GM19395 (cell line): ENCODE data around the gene THADA.
A peak's percentile ranks its signal among the peaks of the same experiment; 100 is the strongest.
"Not testable (repeated sequence)": the region's sequence is repeated elsewhere in the genome, so short reads cannot be mapped to it uniquely, and the experiment has no call there.

ENCODE experiments used
- ATAC-seq: cut with Tn5 transposase; IDR thresholded peaks from one replicate; pipeline ENCODE4 v1.9.1; 2021; ENCODE audit warnings: mild to moderate bottlenecking, moderate library complexity; ENCODE audit not compliant: unreplicated experiment

Gene THADA, protein sequence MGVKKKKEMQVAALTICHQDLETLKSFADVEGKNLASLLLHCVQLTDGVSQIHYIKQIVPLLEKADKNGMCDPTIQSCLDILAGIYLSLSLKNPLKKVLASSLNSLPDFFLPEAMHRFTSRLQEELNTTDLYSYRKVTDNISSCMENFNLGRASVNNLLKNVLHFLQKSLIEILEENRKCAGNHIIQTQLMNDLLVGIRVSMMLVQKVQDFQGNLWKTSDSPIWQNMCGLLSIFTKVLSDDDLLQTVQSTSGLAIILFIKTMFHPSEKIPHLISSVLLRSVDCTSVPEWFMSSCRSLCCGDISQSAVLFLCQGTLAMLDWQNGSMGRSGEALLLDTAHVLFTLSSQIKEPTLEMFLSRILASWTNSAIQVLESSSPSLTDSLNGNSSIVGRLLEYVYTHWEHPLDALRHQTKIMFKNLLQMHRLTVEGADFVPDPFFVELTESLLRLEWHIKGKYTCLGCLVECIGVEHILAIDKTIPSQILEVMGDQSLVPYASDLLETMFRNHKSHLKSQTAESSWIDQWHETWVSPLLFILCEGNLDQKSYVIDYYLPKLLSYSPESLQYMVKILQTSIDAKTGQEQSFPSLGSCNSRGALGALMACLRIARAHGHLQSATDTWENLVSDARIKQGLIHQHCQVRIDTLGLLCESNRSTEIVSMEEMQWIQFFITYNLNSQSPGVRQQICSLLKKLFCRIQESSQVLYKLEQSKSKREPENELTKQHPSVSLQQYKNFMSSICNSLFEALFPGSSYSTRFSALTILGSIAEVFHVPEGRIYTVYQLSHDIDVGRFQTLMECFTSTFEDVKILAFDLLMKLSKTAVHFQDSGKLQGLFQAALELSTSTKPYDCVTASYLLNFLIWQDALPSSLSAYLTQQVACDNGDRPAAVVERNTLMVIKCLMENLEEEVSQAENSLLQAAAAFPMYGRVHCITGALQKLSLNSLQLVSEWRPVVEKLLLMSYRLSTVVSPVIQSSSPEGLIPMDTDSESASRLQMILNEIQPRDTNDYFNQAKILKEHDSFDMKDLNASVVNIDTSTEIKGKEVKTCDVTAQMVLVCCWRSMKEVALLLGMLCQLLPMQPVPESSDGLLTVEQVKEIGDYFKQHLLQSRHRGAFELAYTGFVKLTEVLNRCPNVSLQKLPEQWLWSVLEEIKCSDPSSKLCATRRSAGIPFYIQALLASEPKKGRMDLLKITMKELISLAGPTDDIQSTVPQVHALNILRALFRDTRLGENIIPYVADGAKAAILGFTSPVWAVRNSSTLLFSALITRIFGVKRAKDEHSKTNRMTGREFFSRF (N-terminal part only)

DNA sequence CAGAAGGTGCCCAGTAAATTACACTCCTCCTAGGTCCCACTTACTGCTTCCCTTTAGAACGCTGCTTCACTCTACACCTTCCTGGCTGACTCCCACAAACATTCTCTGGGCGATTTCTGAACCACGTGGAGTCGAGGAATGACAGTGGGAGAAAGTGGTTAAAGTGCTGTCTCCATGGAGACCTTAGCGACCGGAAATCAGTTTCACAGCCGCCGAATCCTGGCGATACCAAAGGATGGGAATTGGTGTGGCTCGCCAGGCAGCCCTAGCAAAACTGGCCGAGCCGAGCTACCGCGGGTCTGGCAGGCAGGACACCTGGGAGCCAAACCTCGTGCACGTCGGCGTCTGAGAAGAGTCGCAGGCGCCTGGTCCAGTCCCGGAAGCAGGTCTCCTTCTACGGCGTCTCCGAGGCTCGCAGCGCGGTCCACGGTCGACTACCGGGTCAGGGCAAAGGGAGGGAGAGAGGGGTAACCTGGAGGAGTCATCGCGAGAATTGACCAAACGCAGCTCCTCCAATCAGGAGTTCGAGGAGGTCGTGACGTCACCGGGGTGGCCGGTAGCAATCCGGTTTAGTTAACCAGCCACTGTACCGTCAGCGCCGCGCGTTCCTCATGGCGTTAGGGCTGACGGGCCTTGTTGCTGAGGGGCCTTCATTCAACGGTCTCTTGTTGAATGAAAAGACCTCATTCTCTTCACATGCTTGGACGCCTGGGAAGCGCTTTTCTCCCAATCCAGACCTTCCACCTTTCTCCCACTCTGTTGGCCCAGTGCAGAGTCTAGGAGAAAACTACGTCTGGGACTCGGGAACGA, at the start of gene THADA:
THADA (minus strand) TSS at position 436 of the 810 bp plus-strand sequence. CDS start 3,646 bp downstream, outside the sequence.
- peak; percentile 99 for ATAC-seq

DNA sequence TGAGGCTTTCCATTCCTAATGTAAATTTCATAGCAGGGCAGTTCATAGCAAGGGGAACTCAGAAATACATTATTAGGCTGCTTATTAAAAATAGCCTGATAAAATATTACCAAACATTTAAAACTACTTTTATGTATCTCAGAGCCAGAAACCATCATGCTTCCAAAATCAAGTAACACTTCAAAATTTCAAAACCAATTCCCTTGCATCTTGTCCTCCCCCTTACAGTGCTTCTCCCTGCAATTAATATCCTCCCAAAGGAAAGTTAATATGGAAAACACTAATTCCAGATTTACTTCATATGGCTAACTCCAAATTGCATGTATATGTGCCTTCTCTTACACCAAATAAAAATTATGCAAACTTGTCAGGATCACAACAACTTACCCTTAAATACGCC, 47.8 kb upstream of the THADA start:
- ATAC-seq = no peak

DNA sequence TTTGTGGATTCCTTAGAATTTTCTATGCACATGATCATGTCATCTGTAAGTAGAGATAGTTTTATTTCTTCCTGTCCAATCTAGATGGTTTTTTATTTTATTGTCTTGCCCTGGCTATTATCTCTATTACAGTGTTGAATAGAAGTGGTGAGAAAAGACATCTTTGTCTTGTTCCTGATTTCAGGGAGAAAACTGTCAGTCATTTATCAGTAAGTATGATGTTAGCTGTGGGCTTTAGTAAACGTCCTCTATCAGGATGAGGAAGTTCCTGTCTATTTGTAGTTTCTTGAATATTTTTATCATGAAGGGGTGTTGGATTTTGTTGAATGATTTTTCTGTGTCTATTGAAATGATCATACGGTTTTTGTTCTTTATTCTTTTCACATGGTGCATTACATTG, 46.5 kb upstream of the THADA start:
- no peak for ATAC-seq

DNA sequence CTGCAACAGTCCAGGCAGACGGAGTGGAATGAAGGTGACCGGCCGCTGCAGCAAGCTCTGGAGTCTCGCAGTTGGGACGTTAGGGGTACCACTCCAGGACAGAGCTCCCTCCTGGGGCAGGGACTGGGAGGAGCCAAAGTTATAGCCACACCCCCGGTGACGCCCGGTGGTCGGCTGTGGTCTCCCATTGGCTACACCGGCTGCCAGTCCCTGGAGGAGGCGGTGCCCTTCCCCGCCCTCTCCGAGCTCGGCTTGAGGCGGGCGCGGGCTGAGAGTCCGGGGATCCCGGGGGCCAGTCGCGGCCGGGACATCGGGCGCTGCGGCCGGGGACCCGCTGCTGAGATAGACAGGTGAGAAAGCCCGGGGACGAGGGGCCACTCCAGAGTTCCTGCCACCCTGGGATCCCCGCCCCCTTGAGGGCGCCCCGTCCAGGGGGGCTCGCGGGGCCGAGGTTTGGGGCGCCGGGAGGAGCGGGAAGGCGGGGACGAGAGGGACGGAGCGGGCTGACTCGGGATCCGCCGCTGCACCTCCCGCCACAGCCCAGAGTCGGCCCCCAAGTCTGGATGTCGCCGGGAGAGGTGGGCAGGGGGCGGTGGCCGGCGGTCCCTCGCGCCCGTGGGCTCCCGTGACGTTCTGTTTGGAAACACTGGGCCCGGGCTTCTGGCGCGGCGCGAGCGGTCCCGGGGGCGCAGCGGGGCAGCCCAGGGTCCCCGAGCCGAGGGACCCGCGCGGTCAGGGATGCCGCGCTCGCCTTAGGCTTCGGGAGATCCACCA, 41.4 kb upstream of the THADA start, which contains the start of gene PLEKHH2:
PLEKHH2 (plus strand) TSS at position 231 of the 774 bp plus-strand sequence. CDS start 7,414 bp downstream, outside the sequence.
- ATAC-seq = peak; percentile 100

DNA sequence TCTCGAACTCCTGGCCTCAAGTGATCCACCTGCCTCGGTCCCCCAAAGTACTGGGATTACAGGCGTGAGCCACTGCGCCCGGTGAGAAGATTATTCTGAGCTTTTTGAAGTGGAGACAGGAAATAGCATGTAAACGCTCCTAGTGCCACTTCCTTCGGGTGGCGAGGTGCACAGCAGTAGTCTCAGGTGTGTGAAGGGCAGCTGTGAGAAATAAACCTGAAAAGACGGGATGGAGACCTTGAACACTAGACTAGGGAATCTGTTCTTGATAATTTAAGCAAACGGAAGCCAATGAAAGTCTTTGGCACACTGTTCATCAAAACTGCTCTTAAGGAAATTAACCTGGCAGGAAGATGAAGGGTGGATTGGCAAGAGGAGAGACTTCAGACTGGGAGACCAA, 40.8 kb upstream of the THADA start:
- peak; percentile 19 for ATAC-seq

DNA sequence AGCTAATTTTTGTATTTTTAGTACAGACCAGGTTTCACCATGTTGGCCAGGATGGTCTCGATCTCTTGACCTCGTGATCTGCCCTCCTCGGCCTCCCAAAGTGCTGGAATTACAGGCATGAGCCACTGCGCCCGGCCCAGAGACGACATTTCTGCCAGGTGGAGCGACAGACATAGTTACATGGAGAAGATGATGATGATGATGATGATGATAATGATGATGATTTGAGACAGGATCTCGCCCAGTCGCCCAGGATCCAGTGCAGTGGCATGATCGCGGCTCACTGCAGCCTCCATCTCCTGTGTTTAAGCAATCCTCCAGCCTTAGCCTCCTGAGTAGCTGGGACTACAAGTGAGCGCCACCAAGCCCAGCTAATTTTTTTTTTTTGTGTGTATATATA, 40.3 kb upstream of the THADA start:
- not testable (repeated sequence) for ATAC-seq

DNA sequence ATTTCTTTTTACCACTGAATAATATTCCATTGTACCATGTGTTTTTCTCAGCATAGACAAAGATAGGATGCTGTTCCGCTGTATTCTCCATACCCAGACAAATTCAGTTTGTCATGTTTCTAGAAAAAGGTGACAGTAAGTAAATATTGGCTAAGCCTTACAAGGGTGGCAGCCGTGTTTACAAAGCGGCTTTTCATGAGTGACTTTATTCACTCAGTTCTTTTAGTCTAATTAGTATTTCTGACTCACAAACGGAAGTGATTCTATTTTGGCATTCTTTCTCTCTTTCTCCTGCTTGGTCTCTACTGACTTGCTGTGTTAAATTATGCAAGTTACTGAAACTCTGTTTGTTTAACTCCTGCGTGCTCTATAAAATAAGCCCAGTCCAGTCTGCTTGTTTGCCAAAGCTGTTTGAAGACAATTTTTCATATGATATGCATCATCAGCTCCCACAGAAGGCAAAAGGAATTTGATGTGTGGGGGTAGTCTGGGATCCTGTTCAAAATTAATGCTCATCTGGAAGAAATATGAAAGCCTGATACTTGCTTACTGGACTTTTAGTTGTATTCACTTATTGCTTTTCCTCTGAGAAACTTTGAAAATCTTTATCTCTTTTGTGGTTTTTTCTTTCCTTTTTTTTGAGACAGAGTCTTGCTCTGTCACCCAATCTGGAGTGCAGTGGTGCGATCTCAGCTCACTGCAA, 38.9 kb upstream of the THADA start:
- no peak for ATAC-seq

DNA sequence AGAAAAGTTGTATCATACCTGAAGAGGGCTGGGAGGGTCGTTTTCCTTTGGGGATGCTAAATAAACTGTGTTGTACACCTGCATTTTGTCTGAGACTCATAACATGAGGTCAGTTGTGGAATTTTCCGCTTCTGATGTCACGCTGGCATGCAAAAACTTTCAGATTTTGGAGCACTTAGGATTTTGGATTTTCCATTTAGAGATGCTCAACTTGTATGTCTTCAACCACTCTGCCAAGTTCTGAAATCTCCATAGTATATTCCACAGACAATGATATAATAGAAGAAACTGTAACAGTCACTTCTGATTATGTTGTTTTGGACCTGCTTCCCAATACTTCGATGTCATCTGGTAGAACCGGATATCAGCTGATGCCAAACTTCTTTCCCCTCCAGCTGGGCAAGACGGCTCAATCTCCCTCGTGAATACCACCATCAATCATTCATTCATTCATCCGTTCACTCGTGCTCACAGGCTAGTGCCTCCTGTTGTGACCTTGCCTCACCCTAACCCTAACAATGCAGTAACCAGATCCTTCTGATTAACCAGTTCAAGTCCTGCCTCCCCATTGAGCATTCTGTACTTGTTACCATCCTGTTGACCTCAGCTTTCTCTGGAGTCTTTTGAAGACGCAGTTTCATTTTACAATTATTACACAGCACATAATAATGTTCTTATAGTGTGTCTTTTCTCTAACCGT, 35.9 kb upstream of the THADA start:
- ATAC-seq = no peak

DNA sequence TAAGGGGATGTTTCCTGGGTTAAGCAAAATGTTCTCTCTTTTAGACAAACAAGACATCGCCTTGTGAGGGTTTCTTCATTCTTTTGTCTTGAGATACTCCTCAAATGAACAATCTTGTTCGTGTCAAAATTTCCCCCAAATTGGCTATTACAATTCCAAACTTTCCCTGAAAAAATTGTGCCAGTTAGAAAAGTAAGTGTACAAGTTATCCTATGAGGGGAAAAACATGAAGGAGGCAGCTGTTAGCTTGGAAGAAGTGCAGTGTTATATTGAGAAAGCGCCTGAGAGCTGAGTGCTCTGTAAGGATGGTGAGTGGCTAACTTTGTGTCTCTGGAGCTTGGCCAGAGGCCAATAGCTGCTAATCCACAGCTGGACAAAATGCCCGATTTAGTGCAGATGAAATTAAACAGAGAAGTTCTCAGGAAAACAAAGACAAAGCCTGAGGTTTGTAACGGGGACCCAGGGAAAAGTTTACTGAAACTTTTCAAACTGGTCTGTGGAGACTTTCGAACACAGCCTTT, 27.2 kb upstream of the THADA start:
- ATAC-seq = no peak

DNA sequence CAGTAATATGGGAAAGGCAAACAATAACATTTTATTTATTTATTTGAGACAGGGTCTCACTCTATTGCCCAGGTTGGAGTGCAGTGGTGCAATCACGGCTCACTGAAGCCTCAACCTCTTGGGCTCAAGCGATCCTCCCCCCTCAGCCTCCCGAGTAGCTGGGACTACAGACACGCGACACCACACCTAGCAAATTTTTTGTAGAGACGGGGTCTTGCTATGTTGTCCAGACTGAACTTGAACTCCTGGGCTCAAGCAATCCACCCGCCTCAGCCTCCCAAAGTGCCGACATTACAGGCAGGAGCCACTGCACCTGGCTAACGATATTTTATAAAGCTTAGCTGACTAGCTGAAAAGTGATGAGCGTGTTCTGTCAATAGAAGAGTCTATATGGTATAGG, 23.7 kb upstream of the THADA start:
- no peak for ATAC-seq

DNA sequence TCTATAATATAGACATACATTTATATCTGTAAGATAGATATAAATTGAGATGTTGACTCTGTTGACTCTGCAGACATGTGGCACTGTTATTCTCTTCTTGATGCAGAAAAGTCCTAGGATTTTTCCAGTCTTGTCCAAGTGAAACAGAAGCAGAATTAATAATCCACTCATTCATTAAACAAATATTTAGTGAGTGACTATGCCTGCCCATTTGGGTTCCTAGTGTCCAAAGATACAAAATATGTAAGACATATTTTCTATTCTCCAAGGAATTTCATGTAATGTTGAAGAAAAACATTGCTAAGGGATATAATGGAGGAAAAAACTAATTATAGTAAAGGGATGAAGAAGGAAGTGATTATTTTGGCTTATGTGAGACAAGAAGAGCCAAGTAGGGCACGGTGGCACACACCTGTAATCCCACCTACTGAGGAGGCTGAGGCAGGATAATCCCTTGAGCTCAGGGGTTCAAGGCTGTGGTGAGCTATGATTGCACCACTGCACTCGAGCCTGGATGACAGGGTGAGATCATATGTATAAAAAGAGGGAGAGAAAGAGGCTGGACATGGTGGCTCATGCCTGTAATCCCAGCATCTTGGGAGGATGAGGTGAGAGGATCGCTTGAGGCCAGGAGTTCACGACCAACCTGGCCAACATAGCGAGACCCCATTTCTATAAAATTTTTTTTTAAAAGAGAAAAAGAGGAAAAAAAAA, 21.3 kb upstream of the THADA start:
- ATAC-seq = no peak

DNA sequence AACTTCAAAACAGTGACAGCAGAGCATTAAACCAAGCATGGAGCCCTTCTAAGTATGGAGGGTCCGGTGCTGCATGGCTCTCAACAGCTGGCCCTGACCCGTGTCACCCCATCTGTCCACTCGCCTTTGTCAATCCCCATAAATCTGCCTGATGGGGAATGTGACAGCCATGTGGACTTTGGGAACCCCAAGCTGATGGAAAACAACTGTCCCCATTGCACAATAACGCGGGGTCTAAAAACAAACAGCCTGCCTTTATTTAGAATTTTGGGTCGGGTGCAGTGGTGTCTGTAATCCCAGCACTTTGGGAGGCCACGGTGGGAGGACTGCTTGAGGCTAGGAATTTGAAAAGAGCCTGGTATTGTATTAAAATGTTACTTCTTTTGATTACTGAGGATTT, 17.1 kb upstream of the THADA start:
- ATAC-seq = no peak

DNA sequence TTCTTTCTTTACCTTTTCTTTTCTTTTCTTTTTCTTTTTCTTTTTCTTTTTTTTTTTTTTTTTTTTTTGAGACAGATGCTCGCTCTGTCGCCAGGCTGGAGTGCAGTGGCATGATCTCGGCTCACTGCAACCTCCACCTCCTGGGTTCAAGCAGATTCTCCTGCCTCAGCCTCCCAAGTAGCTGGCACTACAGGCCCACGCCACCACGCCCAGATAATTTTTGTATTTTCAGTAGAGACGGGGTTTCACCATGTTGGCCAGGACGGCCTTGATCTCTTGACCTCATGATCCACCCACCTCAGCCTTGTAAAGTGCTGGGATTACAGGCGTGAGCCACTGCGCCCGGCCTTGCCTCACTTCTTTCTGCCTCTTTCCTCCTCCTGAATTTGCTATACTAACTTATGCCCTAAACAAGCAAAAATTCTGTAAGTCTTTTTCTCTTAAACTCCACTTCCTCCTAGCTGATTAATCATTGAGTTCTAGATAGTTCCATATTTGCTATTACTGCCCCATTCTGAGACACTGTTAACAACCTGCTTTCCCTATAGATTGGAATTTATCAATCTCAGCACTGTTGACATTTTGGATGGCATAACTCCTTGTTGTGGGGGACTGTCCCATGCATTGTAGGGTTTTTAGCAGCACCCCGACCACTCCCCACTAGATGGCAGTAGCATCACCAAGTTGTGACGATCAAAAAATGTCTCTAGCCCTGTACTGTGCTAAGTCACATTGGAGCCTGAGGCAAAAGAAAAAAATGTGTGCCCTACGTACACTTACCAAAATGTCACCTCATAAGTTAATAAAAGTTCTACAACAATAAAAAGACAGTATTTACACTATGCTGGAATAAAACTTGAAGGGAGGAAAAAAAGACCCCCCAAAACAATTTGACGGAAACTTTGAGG, 16.4 kb upstream of the THADA start:
- ATAC-seq = peak; percentile 72

DNA sequence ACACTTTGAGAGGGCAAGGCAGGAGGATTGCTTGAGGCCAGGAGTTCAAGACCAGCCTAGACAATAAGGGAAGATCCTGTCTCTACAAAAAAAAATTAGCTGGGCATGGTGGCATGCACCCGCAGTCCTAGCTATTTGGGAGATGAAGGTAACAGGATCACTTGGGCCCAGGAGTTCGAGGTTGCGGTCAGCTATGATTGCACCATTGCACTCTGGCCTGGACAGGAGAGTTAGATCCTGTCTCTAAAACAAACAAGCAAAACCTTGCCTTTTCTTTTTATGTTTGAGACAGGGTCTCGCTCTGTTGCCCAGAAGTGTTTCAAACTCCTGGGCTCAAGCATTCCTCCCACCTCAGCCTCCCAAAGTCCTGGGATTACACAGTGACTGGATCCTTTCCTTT, 14.5 kb upstream of the THADA start:
- ATAC-seq = no peak

DNA sequence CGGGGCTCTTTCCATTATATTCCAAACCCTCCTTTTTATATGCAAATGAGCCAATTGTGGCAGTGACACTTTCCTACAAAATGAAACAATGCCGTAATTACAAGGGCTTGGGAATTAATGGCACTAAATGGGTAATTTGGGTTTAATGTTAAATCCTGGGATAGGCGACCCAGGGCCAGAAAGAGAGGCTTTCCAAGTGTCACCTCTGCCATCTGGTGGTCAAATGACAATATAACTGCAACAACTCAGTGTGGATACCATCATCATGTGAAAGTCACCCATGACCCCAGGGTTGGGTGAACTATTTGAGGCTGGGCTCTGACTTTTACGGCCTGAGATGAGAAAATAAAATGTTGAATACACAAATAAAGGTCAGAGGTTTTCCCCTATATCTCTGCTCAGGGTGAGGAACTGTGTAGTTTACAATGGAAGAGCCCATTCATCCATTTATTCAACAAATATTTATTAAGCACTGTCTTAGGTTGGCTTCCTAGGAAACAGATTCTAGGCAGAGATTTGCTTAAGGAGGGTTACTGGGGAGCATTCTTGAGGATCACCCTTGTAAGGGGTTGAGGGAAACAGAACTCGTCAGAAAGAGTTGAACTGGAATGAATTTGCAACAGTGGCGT, 13.6 kb upstream of the THADA start:
- ATAC-seq = no peak

DNA sequence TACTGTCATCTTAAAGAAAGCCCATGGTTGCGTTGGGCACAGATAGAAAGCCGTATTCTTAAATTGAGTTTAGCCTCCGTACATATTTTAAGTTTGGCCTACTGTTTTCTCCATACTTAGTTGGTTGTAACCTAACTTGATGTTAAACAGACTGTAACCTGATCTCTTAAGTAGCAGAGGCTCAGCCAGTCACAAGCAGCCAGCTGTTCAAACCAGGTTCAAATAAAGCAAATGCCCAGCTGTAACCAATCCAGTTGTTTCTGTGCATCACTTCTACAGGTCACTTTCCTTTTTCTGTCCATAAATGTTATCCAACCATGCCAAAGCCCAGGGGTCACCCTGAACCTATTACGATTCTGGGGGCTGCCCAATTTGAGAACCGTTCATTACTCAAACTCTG, 10.0 kb upstream of the THADA start:
- no peak for ATAC-seq
